GM23248 (cell line): ENCODE data around the gene DENND2D. TPM values are rescaled to one million over a fixed set of nuclear protein-coding genes. Genes with fewer than 3 reads are reported as not detected.
A peak's percentile ranks its signal among the peaks of the same experiment; 100 is the strongest.

Experiments used
- DNase-seq: peaks from one replicate; pipeline ENCODE4 v3.0.0-alpha.2; 2015
- H2AFZ ChIP-seq: fragments of 200-600 bp; sonication (generic); 2 replicates; pipeline ENCODE4 v1.6.1; 2016; ENCODE audit warnings: antibody characterized with exemption
- H3F3A ChIP-seq: fragments of 200-600 bp; sonication (generic); 2 replicates; pipeline ENCODE4 v1.6.1; 2016; ENCODE audit warnings: mild to moderate bottlenecking, antibody characterized with exemption, mixed run types; ENCODE audit not compliant: insufficient read depth
- H3K27ac ChIP-seq: fragments of 200-600 bp; sonication (generic); 2 replicates; pipeline ENCODE4 v1.5.1; 2016; ENCODE audit warnings: mild to moderate bottlenecking
- H3K27me3 ChIP-seq: fragments of 200-600 bp; sonication (generic); replicated peaks from 2 replicates; pipeline ENCODE4 v1.6.1; 2016; ENCODE audit warnings: mild to moderate bottlenecking; ENCODE audit not compliant: insufficient read depth
- H3K36me3 ChIP-seq: fragments of 200-600 bp; sonication (generic); 2 replicates; pipeline ENCODE4 v1.6.1; 2016; ENCODE audit warnings: low read depth, mild to moderate bottlenecking
- H3K4me1 ChIP-seq: fragments of 200-600 bp; sonication (generic); 2 replicates; pipeline ENCODE4 v1.6.1; 2016; ENCODE audit warnings: mild to moderate bottlenecking; ENCODE audit not compliant: insufficient read depth
- H3K4me2 ChIP-seq: fragments of 200-600 bp; sonication (generic); one replicate; pipeline ENCODE4 v1.6.1; 2016; ENCODE audit warnings: mild to moderate bottlenecking; ENCODE audit not compliant: unreplicated experiment
- H3K4me3 ChIP-seq: fragments of 200-600 bp; sonication (generic); 2 replicates; pipeline ENCODE4 v1.5.1; 2016; ENCODE audit warnings: mild to moderate bottlenecking
- H3K79me2 ChIP-seq: fragments of 200-600 bp; sonication (generic); 2 replicates; pipeline ENCODE4 v1.6.1; 2016; ENCODE audit warnings: mild to moderate bottlenecking; ENCODE audit not compliant: insufficient read depth
- H3K9ac ChIP-seq: fragments of 200-600 bp; sonication (generic); 2 replicates; pipeline ENCODE4 v1.6.1; 2016; ENCODE audit warnings: mild to moderate bottlenecking
- H3K9me2 ChIP-seq: fragments of 200-600 bp; sonication (generic); 2 replicates; pipeline ENCODE4 v1.6.1; 2016; ENCODE audit warnings: mixed run types, mild to moderate bottlenecking, moderate library complexity; ENCODE audit not compliant: insufficient read depth
- H3K9me3 ChIP-seq: fragments of 200-600 bp; sonication (generic); one replicate; pipeline ENCODE4 v1.6.1; 2017; ENCODE audit warnings: low read depth
- H4K20me1 ChIP-seq: fragments of 200-600 bp; sonication (generic); 2 replicates; pipeline ENCODE4 v1.6.0; 2016; ENCODE audit not compliant: insufficient read depth
- EZH2 ChIP-seq: fragments of 200-600 bp; sonication (generic); IDR thresholded peaks from 2 replicates; pipeline ENCODE4 v1.6.1; 2018; ENCODE audit warnings: antibody characterized with exemption, mild to moderate bottlenecking; ENCODE audit not compliant: insufficient read depth, poor library complexity, severe bottlenecking
- EZH2phosphoT487 ChIP-seq: fragments of 200-600 bp; sonication (generic); IDR thresholded peaks from 2 replicates; pipeline ENCODE4 v1.6.1; 2018; ENCODE audit warnings: antibody characterized with exemption, moderate library complexity, mild to moderate bottlenecking, low read depth; ENCODE audit not compliant: insufficient read depth
- WGBS, 2 experiments: methylation state at CpG; one replicate each; pipeline ENCODE4 v1.1.6; 2015 to 2017; ENCODE audit warnings: low lambda C conversion rate in 2 of 2, low coverage in 1 of 2; ENCODE audit errors: missing lambda C conversion rate in 2 of 2; 5-methylcytosine and 5-hydroxymethylcytosine counted together
- in situ Hi-C: fragments of 300-500 bp; cut with MboI; formaldehyde crosslinking; loops from 2 replicates; pipeline ENCODE4 v1.15.0; 2020
- polyA plus RNA-seq: library from polyadenylated mRNA; unstranded; fragments of >200 nt; fragmentation: Nextera tagmentation; extraction: Ambion mirVana; gene quantifications from 2 replicates; pipeline ENCODE4 v1.2.1, GENCODE V29; 2016
- total RNA-seq: library from RNA; depleted of rRNA; stranded (reverse); fragments of >200 nt; shearing (Covaris generic); gene quantifications from 2 replicates; pipeline ENCODE4 v1.2.3, GENCODE V29; 2014

Gene DENND2D
- total and polyA plus RNA-seq, 2 experiments from 2014 or later, result 3.7 to 6.6 TPM

- Histone ChIP-seq H3K79me2 (no peaks in the 10 kb centered on the region), H3K9me3 (no peaks in the 10 kb centered on the region), H3K4me1 (0 out of 2 replicates have a peak, but pooled peaks cover 3% of the 10 kb centered on the region), H3K9me2 (no peaks in the 10 kb centered on the region), H3K27ac (no peak overlapping the region), H3K4me2 (peak overlapping the region; percentile 79), H4K20me1 (no peaks in the 10 kb centered on the region), H3K9ac (peak overlapping the region; percentile 65), H3K36me3 (no peaks in the 10 kb centered on the region), H3K4me3 (peak overlapping the region; percentile 79), H3K27me3 (no peaks in the 10 kb centered on the region), H3F3A (peaks cover 7% of the 10 kb centered on the region), H2AFZ (peak overlapping the region; percentile 84)
- 16 to 85% methylated on average over 5 to 37 of the region's 41 CpGs for WGBS, 2 experiments
- TF ChIP-seq EZH2, result no peak
- no peak for TF ChIP-seq EZH2phosphoT487
- in situ Hi-C loops, result loop anchor here (25.0 kb wide), 1 partner anchor 559 kb away; the partner anchor contains the start of gene DDX20
- DNase-seq, result peak; percentile 65
Observed at GRCh38 chr1:111203681-111204200, 3.3 kb upstream of the DENND2D start.

- no peak for DNase-seq
- peaks cover 7% of the 10 kb centered on the region for H3F3A ChIP-seq
- H3K4me2 ChIP-seq, result peak overlapping the region; percentile 79
- in situ Hi-C loops, result loop anchor here (25.0 kb wide), 1 partner anchor 559 kb away; the partner anchor contains the start of gene DDX20
- H3K27me3 ChIP-seq, result no peaks in the 10 kb centered on the region
- no peaks in the 10 kb centered on the region for H3K9me2 ChIP-seq
- H3K36me3 ChIP-seq, result no peaks in the 10 kb centered on the region
- H2AFZ ChIP-seq, result peak overlapping the region; percentile 84
- H3K4me3 ChIP-seq, result peak overlapping the region; percentile 79
- 0 out of 2 replicates have a peak, but pooled peaks cover 3% of the 10 kb centered on the region for H3K4me1 ChIP-seq
- H3K27ac ChIP-seq, result no peak overlapping the region
- H3K9me3 ChIP-seq, result no peaks in the 10 kb centered on the region
- TF ChIP-seq EZH2phosphoT487, result no peak
- TF ChIP-seq EZH2, result no peak
- 86 to 89% methylated on average over 4 of the region's 4 CpGs for WGBS, 2 experiments
- H3K79me2 ChIP-seq, result no peaks in the 10 kb centered on the region
- H4K20me1 ChIP-seq, result no peaks in the 10 kb centered on the region
- H3K9ac ChIP-seq, result no peak overlapping the region
Observed at GRCh38 chr1:111202707-111203623, 2.5 kb upstream of the DENND2D start.

- no peak overlapping the region for H3K4me3 ChIP-seq
- no peaks in the 10 kb centered on the region for H4K20me1 ChIP-seq
- H3F3A ChIP-seq, result peaks cover 7% of the 10 kb centered on the region
- no peaks in the 10 kb centered on the region for H3K9me2 ChIP-seq
- DNase-seq, result no peak
- no peak overlapping the region for H3K9ac ChIP-seq
- 0 out of 2 replicates have a peak, but pooled peaks cover 3% of the 10 kb centered on the region for H3K4me1 ChIP-seq
- H3K27ac ChIP-seq, result no peak overlapping the region
- H3K9me3 ChIP-seq, result no peaks in the 10 kb centered on the region
- H3K79me2 ChIP-seq, result no peaks in the 10 kb centered on the region
- TF ChIP-seq EZH2phosphoT487 (no peak), EZH2 (no peak)
- H2AFZ ChIP-seq, result no peak overlapping the region
- in situ Hi-C loops, result loop anchor here (25.0 kb wide), 1 partner anchor 560 kb away; the partner anchor contains the start of gene DDX20
- no peaks in the 10 kb centered on the region for H3K36me3 ChIP-seq
- no peaks in the 10 kb centered on the region for H3K27me3 ChIP-seq
- 96 to 100% methylated on average over 1 of the region's 1 CpG for WGBS, 2 experiments
- H3K4me2 ChIP-seq, result no peak overlapping the region
Observed at GRCh38 chr1:111202366-111202706, 1.9 kb upstream of the DENND2D start.

DNA sequence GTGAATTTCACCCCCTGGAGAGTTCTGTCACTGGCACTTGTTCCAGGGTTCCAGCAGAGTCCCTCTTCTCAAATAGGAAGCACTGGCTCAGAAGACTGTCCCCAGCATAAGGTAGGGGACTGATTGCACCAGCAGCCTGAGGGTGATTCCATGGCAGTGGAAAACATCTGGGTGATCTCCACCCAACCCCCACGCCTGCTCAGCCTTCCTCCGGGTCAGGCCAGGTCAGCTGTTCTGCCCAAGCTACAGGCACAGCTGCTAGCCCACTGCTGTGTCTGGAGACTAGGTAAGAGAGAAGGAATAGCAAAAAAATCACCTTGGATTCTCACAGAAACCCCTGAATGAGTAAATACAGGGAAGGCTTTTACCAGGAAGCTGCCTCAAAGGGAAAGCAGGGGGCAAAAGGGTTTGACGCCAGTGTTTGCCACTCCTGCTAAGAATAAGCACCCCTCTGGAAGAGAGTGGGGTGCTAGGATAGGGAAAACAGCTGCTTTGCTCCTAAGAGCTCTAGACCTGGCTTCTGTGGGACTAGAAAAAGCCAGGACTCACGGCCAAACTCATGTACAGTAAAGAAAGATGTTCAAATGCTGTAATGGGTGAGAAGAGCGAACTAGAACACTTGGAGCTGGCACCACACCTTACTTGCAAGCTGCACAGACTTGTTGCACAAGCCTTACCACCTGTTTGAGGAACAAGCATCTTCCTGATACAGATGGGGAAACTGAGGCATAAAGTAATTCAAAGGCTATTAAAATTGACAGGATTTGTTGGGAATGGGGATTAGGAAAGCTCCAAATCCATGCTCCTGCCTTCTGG is 1.0 kb upstream of the DENND2D start:
- no peaks in the 10 kb centered on the region for H4K20me1 ChIP-seq
- no peak for TF ChIP-seq EZH2phosphoT487
- no peak for TF ChIP-seq EZH2
- H3K9me3 ChIP-seq, result no peaks in the 10 kb centered on the region
- no peak for DNase-seq
- no peaks in the 10 kb centered on the region for H3K9me2 ChIP-seq
- no peak overlapping the region for H3K4me2 ChIP-seq
- no peak overlapping the region for H2AFZ ChIP-seq
- no peak overlapping the region for H3K4me3 ChIP-seq
- peaks cover 7% of the 10 kb centered on the region for H3F3A ChIP-seq
- no peak overlapping the region for H3K27ac ChIP-seq
- 74 to 82% methylated on average over 5 of the region's 5 CpGs for WGBS, 2 experiments
- in situ Hi-C loops, result loop anchor here (25.0 kb wide), 1 partner anchor 561 kb away; the partner anchor contains the start of gene DDX20
- no peaks in the 10 kb centered on the region for H3K79me2 ChIP-seq
- 0 out of 2 replicates have a peak, but pooled peaks cover 3% of the 10 kb centered on the region for H3K4me1 ChIP-seq
- no peak overlapping the region for H3K9ac ChIP-seq
- H3K36me3 ChIP-seq, result no peaks in the 10 kb centered on the region
- H3K27me3 ChIP-seq, result no peaks in the 10 kb centered on the region
